Stimulated activated CD4-positive, alpha-beta T cell treated with anti-CD3 and anti-CD28 coated beads, Interleukin-1b, Interleukin-23, amount 100 ng/mL, for 4 hours (primary cell): ENCODE data around the gene PCDHA13.
"Not testable (repeated sequence)": the region's sequence is repeated elsewhere in the genome, so short reads cannot be mapped to it uniquely, and the experiment has no call there.

Source experiments
- DNase-seq, 2 donors: peaks; one replicate each; pipeline ENCODE4 v3.0.0-alpha.2; 2020; ENCODE audit warnings: low read depth in 2 of 2

The PCDHA13 gene

GRCh38 chr5:140868721-140869554 is 13.0 kb upstream of the PCDHA13 start, which contains the start of gene PCDHA11:
Gene PCDHA11, plus strand, starts transcription at chr5:140868957. Its CDS starts 147 bp downstream, at chr5:140869104.
- DNase-seq, result no peak

- no peak for DNase-seq
Measured at GRCh38 chr5:140869555-140869886, 12.4 kb upstream of the PCDHA13 start.

GRCh38 chr5:140870221-140871201 is 11.4 kb upstream of the PCDHA13 start:
- DNase-seq, result no peak

DNA sequence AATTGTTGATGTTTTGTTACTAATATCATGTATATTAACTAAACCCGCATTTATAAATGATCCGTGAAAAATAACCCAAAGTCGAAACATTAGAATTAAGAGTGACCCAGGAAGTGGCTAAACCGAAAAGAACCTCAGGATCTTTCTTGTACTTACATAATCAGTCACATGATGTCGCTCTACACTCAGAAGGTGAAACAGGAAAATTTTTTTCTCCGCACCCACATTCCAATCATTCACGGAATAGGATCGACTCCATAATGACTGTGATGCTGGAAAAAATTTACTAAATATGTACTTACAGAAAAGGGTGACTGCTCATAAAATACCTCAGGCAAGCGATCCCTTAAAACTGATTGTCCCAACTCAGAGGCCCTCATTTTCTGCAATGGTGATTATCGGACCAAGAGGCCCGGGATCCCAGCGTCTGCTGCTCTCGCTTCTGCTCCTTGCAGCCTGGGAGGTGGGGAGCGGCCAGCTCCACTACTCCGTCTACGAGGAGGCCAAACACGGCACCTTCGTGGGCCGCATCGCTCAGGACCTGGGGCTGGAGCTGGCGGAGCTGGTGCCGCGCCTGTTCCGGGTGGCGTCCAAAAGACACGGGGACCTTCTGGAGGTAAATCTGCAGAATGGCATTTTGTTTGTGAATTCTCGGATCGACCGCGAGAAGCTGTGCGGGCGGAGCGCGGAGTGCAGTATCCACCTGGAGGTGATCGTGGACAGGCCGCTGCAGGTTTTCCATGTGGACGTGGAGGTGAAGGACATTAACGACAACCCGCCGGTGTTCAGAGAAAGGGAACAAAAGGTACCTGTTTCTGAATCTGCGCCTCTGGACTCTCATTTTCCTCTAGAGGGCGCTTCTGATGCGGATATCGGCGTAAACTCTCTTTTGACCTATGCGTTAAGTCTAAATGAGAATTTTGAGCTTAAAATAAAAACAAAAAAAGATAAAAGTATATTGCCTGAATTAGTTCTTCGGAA is 6.5 kb upstream of the PCDHA13 start, which contains the start of gene PCDHA12:
TSS of gene PCDHA12 (plus strand) at position 224 of the 981 bp plus-strand sequence. CDS start at position 389, 165 bp downstream.
- no peak for DNase-seq

DNA sequence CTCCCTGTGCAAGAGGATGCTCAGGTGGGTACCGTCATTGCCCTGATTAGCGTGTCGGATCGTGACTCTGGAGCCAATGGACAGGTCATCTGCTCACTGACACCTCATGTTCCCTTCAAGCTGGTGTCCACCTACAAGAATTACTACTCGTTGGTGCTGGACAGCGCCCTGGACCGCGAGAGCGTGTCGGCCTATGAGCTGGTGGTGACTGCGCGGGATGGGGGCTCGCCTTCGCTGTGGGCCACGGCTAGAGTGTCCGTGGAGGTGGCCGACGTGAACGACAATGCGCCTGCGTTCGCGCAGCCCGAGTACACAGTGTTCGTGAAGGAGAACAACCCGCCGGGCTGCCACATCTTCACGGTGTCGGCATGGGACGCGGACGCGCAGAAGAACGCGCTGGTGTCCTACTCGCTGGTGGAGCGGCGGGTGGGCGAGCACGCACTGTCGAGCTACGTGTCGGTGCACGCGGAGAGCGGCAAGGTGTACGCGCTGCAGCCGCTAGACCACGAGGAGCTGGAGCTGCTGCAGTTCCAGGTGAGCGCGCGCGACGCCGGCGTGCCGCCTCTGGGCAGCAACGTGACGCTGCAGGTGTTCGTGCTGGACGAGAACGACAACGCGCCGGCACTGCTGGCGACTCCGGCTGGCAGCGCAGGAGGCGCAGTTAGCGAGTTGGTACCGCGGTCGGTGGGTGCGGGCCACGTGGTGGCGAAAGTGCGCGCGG is 5.2 kb upstream of the PCDHA13 start:
- not testable (repeated sequence) for DNase-seq

GRCh38 chr5:140877262-140877581 is 4.7 kb upstream of the PCDHA13 start:
- no peak for DNase-seq

GRCh38 chr5:140882591-140882899 is 621 bp downstream of the PCDHA13 start:
- no peak for DNase-seq

GRCh38 chr5:140883373-140883772 is 1.4 kb downstream of the PCDHA13 start:
- no peak for DNase-seq

DNA sequence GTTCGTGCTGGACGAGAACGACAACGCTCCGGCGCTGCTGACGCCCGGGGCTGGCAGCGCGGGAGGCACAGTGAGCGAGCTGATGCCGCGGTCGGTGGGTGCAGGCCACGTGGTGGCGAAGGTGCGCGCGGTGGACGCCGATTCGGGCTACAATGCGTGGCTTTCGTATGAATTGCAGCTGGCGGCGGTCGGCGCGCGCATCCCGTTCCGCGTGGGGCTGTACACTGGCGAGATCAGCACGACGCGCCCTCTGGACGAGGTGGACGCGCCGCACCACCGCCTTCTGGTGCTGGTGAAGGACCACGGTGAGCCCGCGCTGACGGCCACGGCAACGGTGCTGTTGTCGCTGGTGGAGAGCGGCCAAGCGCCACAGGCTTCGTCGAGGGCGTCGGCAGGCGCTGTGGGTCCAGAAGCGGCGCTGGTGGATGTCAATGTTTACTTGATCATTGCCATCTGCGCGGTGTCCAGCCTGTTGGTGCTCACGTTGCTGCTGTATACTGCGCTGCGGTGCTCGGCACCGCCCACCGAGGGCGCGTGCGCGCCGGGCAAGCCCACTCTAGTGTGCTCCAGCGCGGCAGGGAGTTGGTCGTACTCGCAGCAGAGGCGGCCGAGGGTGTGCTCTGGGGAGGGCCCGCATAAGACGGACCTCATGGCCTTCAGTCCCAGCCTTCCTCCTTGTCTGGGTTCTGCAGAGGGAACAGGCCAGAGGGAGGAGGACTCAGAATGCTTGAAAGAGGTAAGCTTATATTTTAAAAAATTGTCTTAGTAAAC is 2.2 kb downstream of the PCDHA13 start:
- DNase-seq, result no peak

DNA sequence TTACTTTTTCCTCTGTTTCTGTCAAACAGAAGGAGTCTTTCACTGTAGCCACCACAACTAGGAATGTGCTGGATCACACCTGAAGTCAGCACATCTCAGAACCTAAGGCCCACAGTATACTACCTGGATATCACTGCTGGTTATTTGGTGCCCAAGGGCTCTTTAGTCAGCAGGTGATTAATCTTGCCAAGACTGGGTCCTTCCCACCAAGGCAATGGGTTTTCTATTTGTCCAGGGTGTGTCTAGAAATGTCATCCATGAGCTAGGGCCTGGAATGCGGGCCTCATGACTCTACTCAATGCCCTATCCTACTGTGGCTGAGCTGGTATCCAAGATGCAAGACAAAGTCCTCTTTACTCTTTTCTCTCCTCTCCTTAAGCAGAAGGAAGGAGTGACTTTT is 34.4 kb downstream of the PCDHA13 start:
- no peak for DNase-seq

DNA sequence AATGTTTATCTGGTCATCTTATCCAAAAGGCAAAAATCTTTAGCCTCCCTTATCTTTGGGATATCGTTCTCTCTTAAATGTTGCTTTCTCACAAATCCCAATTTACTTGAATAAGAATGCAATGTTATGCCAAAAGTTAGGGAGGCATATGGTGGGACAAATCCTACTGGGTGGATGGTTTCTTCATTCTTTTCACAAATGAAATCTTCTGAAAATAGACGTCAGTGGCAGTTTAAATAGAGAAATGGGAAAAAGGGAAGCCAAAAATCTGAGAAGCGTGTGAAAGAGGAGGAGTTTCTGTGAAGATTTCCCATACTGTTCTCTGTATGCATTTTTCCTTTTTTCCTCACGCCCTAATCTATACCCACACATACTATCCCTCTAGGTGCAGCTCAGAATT is 41.7 kb downstream of the PCDHA13 start:
- DNase-seq, result no peak

DNA sequence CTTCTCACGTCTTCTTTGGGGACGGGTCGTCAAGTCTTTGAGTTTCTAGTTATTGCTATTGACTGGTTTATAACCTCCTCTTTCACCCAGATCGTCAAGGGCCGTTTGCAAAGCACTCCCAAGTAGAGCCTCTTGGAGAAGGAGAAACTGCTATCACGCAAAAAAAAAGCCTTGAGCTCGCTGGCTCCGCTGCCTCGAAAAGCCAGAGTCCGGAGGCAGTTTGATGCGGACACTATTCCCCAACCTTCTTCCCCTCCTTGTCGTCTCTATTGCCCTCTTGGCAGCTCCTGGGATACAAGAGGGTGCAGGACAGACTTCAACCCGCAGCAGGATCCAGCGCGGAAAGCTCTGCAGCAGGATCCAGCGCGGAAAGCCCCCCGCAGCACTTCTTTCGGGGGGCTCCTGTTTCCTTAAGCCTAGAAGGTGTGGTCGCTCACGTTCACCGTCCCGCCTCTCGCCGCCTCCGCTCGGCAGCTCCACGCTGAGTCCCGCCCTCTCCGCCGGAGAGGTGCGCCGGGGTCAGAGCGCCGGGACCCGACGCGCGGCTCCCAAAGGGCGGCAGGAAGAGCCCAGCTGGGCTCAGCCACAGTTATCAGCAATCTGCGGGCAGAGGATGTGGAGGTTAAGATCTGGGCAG is 44.0 kb downstream of the PCDHA13 start, which contains the start of gene PCDHAC1:
TSS of gene PCDHAC1 (plus strand) at position 494 of the 637 bp plus-strand sequence. CDS start 594 bp downstream, outside the sequence.
- no peak for DNase-seq

GRCh38 chr5:140926443-140927227 is 44.7 kb downstream of the PCDHA13 start:
- DNase-seq, result peak in 1 of 2 donors; percentile 22

DNA sequence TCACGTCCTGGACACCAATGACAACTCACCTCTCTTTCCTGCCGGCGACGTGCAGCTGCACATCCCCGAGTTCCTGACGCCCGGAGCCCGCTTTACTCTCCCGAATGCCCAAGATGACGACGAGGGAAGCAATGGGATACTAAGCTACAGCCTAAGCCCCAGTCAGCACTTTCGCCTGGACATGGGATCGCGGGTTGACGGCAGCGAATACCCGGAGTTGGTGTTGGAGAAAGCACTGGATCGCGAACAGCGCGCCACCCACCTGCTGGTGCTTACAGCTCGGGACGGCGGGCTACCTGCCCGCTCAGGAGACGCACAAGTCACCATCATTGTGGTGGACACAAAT is 45.3 kb downstream of the PCDHA13 start:
- DNase-seq, result no peak
